Heart left ventricle (tissue), 13 donors: ENCODE measurements around the gene HIPK1.

Experiments
- POLR2A ChIP-seq, 2 donors: fragments of 450-650 bp; IDR thresholded peaks; one replicate each; pipeline ENCODE4 v1.6.1; 2017; ENCODE audit warnings: antibody characterized with exemption in 2 of 2, mild to moderate bottlenecking in 2 of 2, moderate library complexity in 2 of 2
- TF ChIP-seq, protein P1 (sequence below), 12 donors: fragments of 200-600 bp; sonication (generic) in 4 of 12; IDR thresholded peaks; one replicate each; pipeline versions ENCODE4 v1.5.0 to v1.8.0; 2018 to 2022; ENCODE audit warnings: antibody characterized with exemption in 12 of 12, mild to moderate bottlenecking in 5 of 12
- donor health status: ischemic (EF 13 %, LVEDD 7.1; RV severe dilation, severe dysfunction).
- donor health status: DM: no; HTN: yes; CAD: no.
- donor health status: DM: no; HTN: no; CAD: no.
- donor health status: ischemic (EF 25% LVEDD 6.9; RV normal size, moderate dysfunction).
- donor health status: ischemic (EF 25% LVEDD 5.7; RV mildly dilated, moderate dysfunction).
- donor health status: ischemic (EF 35%, LVEDD 5.7; RV mildly dilated, moderate dysfunction).
- donor health status: nonischemic (EF 11% LVEDD 7.7; RV severe dilation, severe dysfunction).
- donor health status: DM: yes; HTN: yes; CAD: no.
- donor health status: PGD.
- donor health status: ischemic (EF 29% LVEDD 5.4; RV normal size, mild dysfunction).
- donor health status: nonischemic (EF 23%, LVEDD 6.1; RV moderate dilation, normal function).

DNA sequence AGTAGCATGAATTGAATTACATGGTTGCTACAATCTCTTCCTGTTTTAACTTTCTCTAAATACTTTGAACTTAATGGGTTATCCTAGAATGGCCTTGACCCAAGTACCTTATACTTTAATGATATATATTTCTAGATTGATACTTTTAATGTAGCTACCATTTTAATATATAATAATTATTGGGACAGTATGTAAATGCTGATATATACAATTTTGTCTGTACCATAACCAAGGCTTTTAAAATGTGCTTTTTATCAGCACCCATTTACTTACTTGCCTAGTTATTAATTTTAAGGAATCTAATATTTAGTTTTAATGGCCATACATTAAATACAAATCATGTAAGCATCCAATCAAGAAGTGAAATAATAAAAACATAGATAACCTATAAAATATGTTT, 13.4 kb downstream of the HIPK1 start:
- TF ChIP-seq, protein P1, sequence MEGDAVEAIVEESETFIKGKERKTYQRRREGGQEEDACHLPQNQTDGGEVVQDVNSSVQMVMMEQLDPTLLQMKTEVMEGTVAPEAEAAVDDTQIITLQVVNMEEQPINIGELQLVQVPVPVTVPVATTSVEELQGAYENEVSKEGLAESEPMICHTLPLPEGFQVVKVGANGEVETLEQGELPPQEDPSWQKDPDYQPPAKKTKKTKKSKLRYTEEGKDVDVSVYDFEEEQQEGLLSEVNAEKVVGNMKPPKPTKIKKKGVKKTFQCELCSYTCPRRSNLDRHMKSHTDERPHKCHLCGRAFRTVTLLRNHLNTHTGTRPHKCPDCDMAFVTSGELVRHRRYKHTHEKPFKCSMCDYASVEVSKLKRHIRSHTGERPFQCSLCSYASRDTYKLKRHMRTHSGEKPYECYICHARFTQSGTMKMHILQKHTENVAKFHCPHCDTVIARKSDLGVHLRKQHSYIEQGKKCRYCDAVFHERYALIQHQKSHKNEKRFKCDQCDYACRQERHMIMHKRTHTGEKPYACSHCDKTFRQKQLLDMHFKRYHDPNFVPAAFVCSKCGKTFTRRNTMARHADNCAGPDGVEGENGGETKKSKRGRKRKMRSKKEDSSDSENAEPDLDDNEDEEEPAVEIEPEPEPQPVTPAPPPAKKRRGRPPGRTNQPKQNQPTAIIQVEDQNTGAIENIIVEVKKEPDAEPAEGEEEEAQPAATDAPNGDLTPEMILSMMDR (IDR thresholded peaks at IDR 0.05) = no peak
- no peak for TF ChIP-seq POLR2A (IDR thresholded peaks at IDR 0.05)
